Neuronal stem cell (in vitro differentiated cells): ENCODE data around the gene EN1.

Experiments
- DNase-seq: peaks from one replicate; pipeline ENCODE4 v3.0.0-alpha.2; 2013; ENCODE audit warnings: low spot score
- H2AFZ ChIP-seq: one replicate; pipeline ENCODE4 v1.6.1; 2013; ENCODE audit warnings: mild to moderate bottlenecking, low read length, inconsistent platforms
- H2AK5ac ChIP-seq: 2 replicates; pipeline ENCODE4 v1.6.1; 2013; ENCODE audit warnings: low read depth, mild to moderate bottlenecking, inconsistent platforms, low read length, moderate library complexity, mixed read lengths
- H2BK120ac ChIP-seq: 2 replicates; pipeline ENCODE4 v1.6.1; 2013; ENCODE audit warnings: low read depth, mild to moderate bottlenecking, inconsistent platforms, low read length, moderate library complexity, mixed read lengths
- H2BK12ac ChIP-seq: one replicate; pipeline ENCODE4 v1.6.1; 2013; ENCODE audit warnings: low read length, inconsistent platforms
- H2BK15ac ChIP-seq: 2 replicates; pipeline ENCODE4 v1.6.1; 2013; ENCODE audit warnings: mild to moderate bottlenecking, low read length, inconsistent platforms, mixed read lengths
- H2BK5ac ChIP-seq: one replicate; pipeline ENCODE4 v1.6.1; 2013; ENCODE audit warnings: inconsistent platforms, mild to moderate bottlenecking, low read length, moderate library complexity
- H3K14ac ChIP-seq: one replicate; pipeline ENCODE4 v1.6.1; 2013; ENCODE audit warnings: low read length, inconsistent platforms
- H3K18ac ChIP-seq: 2 replicates; pipeline ENCODE4 v1.6.1; 2013; ENCODE audit warnings: low read length, inconsistent platforms
- H3K23ac ChIP-seq: 2 replicates; pipeline ENCODE4 v1.6.1; 2013; ENCODE audit warnings: low read depth, mild to moderate bottlenecking, mixed read lengths, low read length, inconsistent platforms; ENCODE audit not compliant: poor library complexity
- H3K27ac ChIP-seq: replicated peaks from 3 replicates; pipeline ENCODE4 v1.5.1; 2013; ENCODE audit warnings: low read length, inconsistent platforms
- H3K27me3 ChIP-seq, 3 experiments: 2 replicates each; pipeline ENCODE4 v1.6.1; 2013; ENCODE audit warnings: low read length in 3 of 3, mild to moderate bottlenecking in 2 of 3, inconsistent platforms in 1 of 3, low read depth in 1 of 3, mixed read lengths in 1 of 3, moderate library complexity in 1 of 3; ENCODE audit not compliant: control insufficient read depth in 3 of 3, insufficient read depth in 3 of 3
- H3K36me3 ChIP-seq, 2 donors: replicated peaks in 1 of 2; 2 replicates each; pipeline ENCODE4 v1.6.1; 2013; ENCODE audit warnings: low read length in 2 of 2; ENCODE audit not compliant: control insufficient read depth in 2 of 2, insufficient read depth in 2 of 2
- H3K4ac ChIP-seq: 2 replicates; pipeline ENCODE4 v1.6.1; 2013; ENCODE audit warnings: inconsistent platforms, mild to moderate bottlenecking, low read length, moderate library complexity
- H3K4me1 ChIP-seq, 2 donors: 1 replicate in 1 of 2; 2 replicates in 1 of 2; pipeline ENCODE4 v1.6.1; 2013; ENCODE audit warnings: low read length in 2 of 2, low read depth in 1 of 2; ENCODE audit not compliant: control insufficient read depth in 2 of 2, insufficient read depth in 1 of 2
- H3K4me2 ChIP-seq: one replicate; pipeline ENCODE4 v1.6.1; 2013; ENCODE audit warnings: mild to moderate bottlenecking, low read length, inconsistent platforms; ENCODE audit not compliant: insufficient read depth, poor library complexity, severe bottlenecking
- H3K4me3 ChIP-seq, 2 donors: 2 replicates each; pipeline ENCODE4 v1.5.1; 2013; ENCODE audit warnings: low read length in 2 of 2, mild to moderate bottlenecking in 2 of 2, inconsistent platforms in 1 of 2, moderate library complexity in 1 of 2
- H3K79me1 ChIP-seq: one replicate; pipeline ENCODE4 v1.6.1; 2013; ENCODE audit warnings: low read depth, mild to moderate bottlenecking, inconsistent platforms, low read length, moderate library complexity
- H3K9ac ChIP-seq: one replicate; pipeline ENCODE4 v1.6.1; 2013; ENCODE audit warnings: mild to moderate bottlenecking, low read depth, low read length, inconsistent platforms; ENCODE audit not compliant: poor library complexity
- H3K9me3 ChIP-seq, 2 donors: replicated peaks in 1 of 2; 2 replicates each; pipeline versions ENCODE3 to v1.6.1; 2013; ENCODE audit warnings: low read length in 2 of 2, mild to moderate bottlenecking in 2 of 2, inconsistent platforms in 1 of 2, low read depth in 1 of 2, mixed read lengths in 1 of 2, moderate library complexity in 1 of 2; ENCODE audit not compliant: control insufficient read depth in 2 of 2, insufficient read depth in 1 of 2
- H4K8ac ChIP-seq: one replicate; pipeline ENCODE4 v1.6.1; 2013; ENCODE audit warnings: low read depth, mild to moderate bottlenecking, inconsistent platforms, low read length, moderate library complexity
- H4K91ac ChIP-seq: one replicate; pipeline ENCODE4 v1.6.1; 2013; ENCODE audit warnings: low read length, low read depth, mild to moderate bottlenecking, inconsistent platforms; ENCODE audit not compliant: poor library complexity
- WGBS, 2 donors: extraction: QIAGEN DNeasy Blood & Tissue Kit; methylation state at CpG; one replicate each; pipeline ENCODE4 v1.1.7; 2013; ENCODE audit warnings: missing lambda C conversion rate in 2 of 2, mixed read lengths in 1 of 2; ENCODE audit not compliant: insufficient read length in 2 of 2, insufficient replicate concordance in 1 of 2; ENCODE audit errors: extremely low coverage in 2 of 2; 5-methylcytosine and 5-hydroxymethylcytosine counted together

EN1 gene

GRCh38 chr2:118853651-118854291 is 6.3 kb upstream of the EN1 start:
- peaks cover 0 to 13% of the 10 kb centered on the region in 2 donors for H3K4me1 ChIP-seq
- no peak overlapping the region for H4K91ac ChIP-seq
- no peaks in the 10 kb centered on the region for H3K79me1 ChIP-seq
- H3K27me3 ChIP-seq = peaks cover 86 to 100% (median 98%) of the 10 kb centered on the region in 3 experiments
- H3K36me3 ChIP-seq = no peaks in the 10 kb centered on the region
- no peak overlapping the region for H2BK12ac ChIP-seq
- H2BK120ac ChIP-seq = peak overlapping the region; percentile 77
- H2BK5ac ChIP-seq = no peak overlapping the region
- no peak overlapping the region for H3K23ac ChIP-seq
- peaks cover 3 to 4% of the 10 kb centered on the region in 2 donors for H3K9me3 ChIP-seq
- no peak overlapping the region for H3K4me3 ChIP-seq
- no peak overlapping the region for H3K14ac ChIP-seq
- H3K18ac ChIP-seq = peak overlapping the region; percentile 54
- no peak overlapping the region for H3K4me2 ChIP-seq
- peak overlapping the region; percentile 71 for H2AK5ac ChIP-seq
- no CpG with 5 or more reads among the region's 42 CpGs for WGBS, 2 donors
- no peak overlapping the region for H2BK15ac ChIP-seq
- DNase-seq = no peak
- H3K9ac ChIP-seq = no peak overlapping the region
- no peak overlapping the region for H4K8ac ChIP-seq
- no peak overlapping the region for H2AFZ ChIP-seq
- H3K4ac ChIP-seq = no peak overlapping the region
- H3K27ac ChIP-seq = no peak overlapping the region

- peak overlapping the region; percentile 77 for H2BK120ac ChIP-seq
- H2AFZ ChIP-seq = no peak overlapping the region
- no CpG with 5 or more reads among the region's 25 CpGs for WGBS, 2 donors
- peaks cover 83 to 100% (median 98%) of the 10 kb centered on the region in 3 experiments for H3K27me3 ChIP-seq
- H3K4me1 ChIP-seq = peaks cover 0 to 10% of the 10 kb centered on the region in 2 donors
- no peak overlapping the region for H2BK5ac ChIP-seq
- H3K4ac ChIP-seq = no peak overlapping the region
- H2BK12ac ChIP-seq = no peak overlapping the region
- H3K23ac ChIP-seq = peak overlapping the region; percentile 90
- peak overlapping the region; percentile 77 for H3K18ac ChIP-seq
- peak overlapping the region; percentile 24 for H3K4me2 ChIP-seq
- peaks cover 3 to 4% of the 10 kb centered on the region in 2 donors for H3K9me3 ChIP-seq
- H4K8ac ChIP-seq = no peak overlapping the region
- peak overlapping the region; percentile 49 for H3K14ac ChIP-seq
- no peaks in the 10 kb centered on the region for H3K36me3 ChIP-seq
- no peak overlapping the region for H4K91ac ChIP-seq
- H3K9ac ChIP-seq = no peak overlapping the region
- peak overlapping the region; percentile 71 for H2AK5ac ChIP-seq
- no peak for DNase-seq
- H3K27ac ChIP-seq = no peak overlapping the region
- no peak overlapping the region for H2BK15ac ChIP-seq
- H3K4me3 ChIP-seq = no peak overlapping the region
- H3K79me1 ChIP-seq = no peaks in the 10 kb centered on the region
These were observed 5.7 kb upstream of the EN1 start for GRCh38 chr2:118853129-118853640.

GRCh38 chr2:118852605-118853128 is 5.2 kb upstream of the EN1 start:
- WGBS, 2 donors = no CpG with 5 or more reads among the region's 31 CpGs
- no peak overlapping the region for H3K4me3 ChIP-seq

GRCh38 chr2:118851650-118852049 is 4.2 kb upstream of the EN1 start:
- peak overlapping the region; percentile 27 for H3K18ac ChIP-seq
- no peak overlapping the region for H2BK120ac ChIP-seq
- H3K4me3 ChIP-seq = no peak overlapping the region
- WGBS, 2 donors = no CpG with 5 or more reads among the region's 17 CpGs
- no peak overlapping the region for H2AFZ ChIP-seq
- no peaks in the 10 kb centered on the region for H3K79me1 ChIP-seq
- DNase-seq = peak; percentile 37
- H4K91ac ChIP-seq = no peak overlapping the region
- H2BK5ac ChIP-seq = no peak overlapping the region
- peaks cover 3 to 4% of the 10 kb centered on the region in 2 donors for H3K9me3 ChIP-seq
- H3K4ac ChIP-seq = no peak overlapping the region
- no peaks in the 10 kb centered on the region for H3K36me3 ChIP-seq
- H3K27me3 ChIP-seq = peaks cover 74 to 98% (median 97%) of the 10 kb centered on the region in 3 experiments
- H2BK12ac ChIP-seq = no peak overlapping the region
- H3K9ac ChIP-seq = no peak overlapping the region
- no peak overlapping the region for H3K14ac ChIP-seq
- H3K27ac ChIP-seq = no peak overlapping the region
- peaks cover 0 to 7% of the 10 kb centered on the region in 2 donors for H3K4me1 ChIP-seq
- no peak overlapping the region for H2BK15ac ChIP-seq
- no peak overlapping the region for H2AK5ac ChIP-seq
- H3K4me2 ChIP-seq = no peak overlapping the region
- no peak overlapping the region for H4K8ac ChIP-seq
- H3K23ac ChIP-seq = peak overlapping the region; percentile 60

More at GRCh38 chr2:118852605-118853128, 5.2 kb upstream of the EN1 start:
- Histone ChIP-seq H3K23ac (no peak overlapping the region), H3K4me2 (no peak overlapping the region), H3K79me1 (no peaks in the 10 kb centered on the region), H3K4ac (no peak overlapping the region), H4K91ac (no peak overlapping the region), H3K36me3 (no peaks in the 10 kb centered on the region), H2BK12ac (no peak overlapping the region), H3K27me3 (peaks cover 83 to 100% (median 98%) of the 10 kb centered on the region in 3 experiments), H2BK120ac (no peak overlapping the region), H2AK5ac (no peak overlapping the region), H3K4me1 (peaks cover 0 to 7% of the 10 kb centered on the region in 2 donors), H3K9me3 (peaks cover 3 to 4% of the 10 kb centered on the region in 2 donors), H2BK15ac (no peak overlapping the region), H3K9ac (no peak overlapping the region), H2AFZ (peak overlapping the region; percentile 63), H3K27ac (no peak overlapping the region), H2BK5ac (no peak overlapping the region), H3K14ac (no peak overlapping the region), H3K18ac (peak overlapping the region; percentile 53), H4K8ac (no peak overlapping the region)
- DNase-seq = peak; percentile 33
